HL-60/S4 (cell line): ENCODE data around the gene PIGH.

Experiments
- in situ Hi-C: fragments of 300-500 bp; cut with MboI; formaldehyde crosslinking; loops from 2 replicates; pipeline ENCODE4 v1.14.3; 2022; ENCODE audit warnings: low sequenced_read_pairs

Gene PIGH

GRCh38 chr14:67576216-67576955 lies 23.7 kb downstream of the PIGH start:
- in situ Hi-C loops = no loop called here

- in situ Hi-C loops = no loop called here
Measured at GRCh38 chr14:67575684-67576083, 24.4 kb downstream of the PIGH start.

- in situ Hi-C loops = no loop called here
Measured at GRCh38 chr14:67574806-67575205, 25.3 kb downstream of the PIGH start.

GRCh38 chr14:67574156-67574555 lies 25.9 kb downstream of the PIGH start:
- in situ Hi-C loops = no loop called here

- in situ Hi-C loops = no loop called here
Measured at GRCh38 chr14:67573228-67574010, 26.6 kb downstream of the PIGH start.

GRCh38 chr14:67572608-67573007 lies 27.5 kb downstream of the PIGH start:
- in situ Hi-C loops = no loop called here

- in situ Hi-C loops = no loop called here
Measured at GRCh38 chr14:67571991-67572323, 28.1 kb downstream of the PIGH start.

- in situ Hi-C loops = no loop called here
Measured at GRCh38 chr14:67571275-67571990, 28.6 kb downstream of the PIGH start.

GRCh38 chr14:67570453-67570852 lies 29.6 kb downstream of the PIGH start:
- in situ Hi-C loops = no loop called here

- in situ Hi-C loops = no loop called here
Measured at GRCh38 chr14:67569651-67570290, 30.3 kb downstream of the PIGH start.

- in situ Hi-C loops = no loop called here
Measured at GRCh38 chr14:67569011-67569650, 30.9 kb downstream of the PIGH start.

- in situ Hi-C loops = no loop called here
Measured at GRCh38 chr14:67567654-67568053, 32.4 kb downstream of the PIGH start.

GRCh38 chr14:67566908-67567307 lies 33.2 kb downstream of the PIGH start:
- in situ Hi-C loops = no loop called here

GRCh38 chr14:67564236-67564635 lies 35.8 kb downstream of the PIGH start:
- in situ Hi-C loops = no loop called here

- in situ Hi-C loops = no loop called here
Measured at GRCh38 chr14:67562776-67563150, 37.3 kb downstream of the PIGH start.

- in situ Hi-C loops = no loop called here
Measured at GRCh38 chr14:67562025-67562775, 37.9 kb downstream of the PIGH start.

- in situ Hi-C loops = no loop called here
Measured at GRCh38 chr14:67559639-67560038, 40.4 kb downstream of the PIGH start.

- in situ Hi-C loops = no loop called here
Measured at GRCh38 chr14:67557656-67558055, 42.4 kb downstream of the PIGH start.

GRCh38 chr14:67557118-67557517 lies 43.0 kb downstream of the PIGH start:
- in situ Hi-C loops = no loop called here

GRCh38 chr14:67556671-67557070 lies 43.4 kb downstream of the PIGH start:
- in situ Hi-C loops = no loop called here
